Brain pericyte (primary cell): ENCODE results near the gene IL5RA.

Source experiments
- DNase-seq: peaks from one replicate; pipeline ENCODE4 v3.0.0-alpha.2; 2012; ENCODE audit warnings: low read depth, low spot score

The IL5RA gene

DNA sequence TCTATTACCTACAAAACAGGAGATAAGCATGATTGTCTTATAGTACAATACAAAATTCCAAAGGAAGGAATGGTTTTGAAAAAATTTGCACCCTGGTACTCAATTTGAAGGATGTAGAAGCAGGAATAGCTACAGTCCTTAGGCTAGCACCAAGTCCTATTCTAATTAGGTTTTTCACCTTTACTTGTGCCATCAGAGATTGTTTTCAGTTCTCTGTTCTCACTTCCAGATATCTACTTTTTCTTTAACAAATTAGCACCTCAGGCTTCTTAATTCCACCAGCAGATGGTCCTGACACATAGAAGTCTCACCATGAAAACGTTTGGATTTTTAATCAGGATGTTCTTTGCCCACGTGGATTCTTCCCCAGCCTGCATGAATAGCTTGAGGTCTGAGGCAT is 43.8 kb downstream of the IL5RA start:
- DNase-seq, result no peak

GRCh38 chr3:3065876-3066275 is 44.3 kb downstream of the IL5RA start:
- DNase-seq, result no peak

DNA sequence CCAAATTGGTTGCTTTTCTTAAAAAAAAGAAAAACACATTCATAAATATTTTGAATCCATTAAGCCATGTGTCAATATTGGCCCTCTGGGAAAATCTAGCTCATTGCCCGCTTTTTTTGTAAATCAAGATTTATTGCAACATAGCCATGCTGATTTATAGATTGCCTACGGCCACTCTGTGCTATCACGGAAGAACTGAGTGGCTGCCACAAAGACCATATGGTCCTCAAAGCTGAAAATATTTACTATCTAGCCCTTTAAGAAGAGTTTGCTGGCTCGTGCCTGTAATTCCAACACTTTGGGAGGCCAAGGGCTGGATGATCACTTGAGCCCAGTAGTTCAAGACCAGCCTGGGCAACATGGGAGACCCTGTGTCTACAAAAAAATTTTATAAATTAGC is 45.9 kb downstream of the IL5RA start:
- no peak for DNase-seq

DNA sequence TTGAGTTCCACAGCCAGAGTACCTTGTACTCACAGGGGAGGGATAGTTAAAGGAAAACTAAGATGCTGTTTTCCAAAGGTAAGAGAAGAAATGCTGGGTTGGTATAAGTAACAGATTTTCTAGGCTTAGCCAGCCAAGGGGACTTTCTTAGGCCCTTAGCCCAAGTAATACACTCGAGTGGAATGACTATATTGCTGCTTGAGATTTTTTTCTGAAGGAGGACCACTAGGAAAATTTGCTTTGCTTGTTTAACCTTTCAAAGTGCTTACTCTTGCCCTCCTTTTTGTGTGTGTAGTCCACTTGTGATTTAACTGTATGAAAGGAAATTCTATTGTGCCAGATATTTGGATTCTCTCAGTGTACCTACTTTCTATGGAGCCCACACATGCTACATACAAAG is 50.5 kb downstream of the IL5RA start:
- DNase-seq, result no peak

GRCh38 chr3:3053974-3054373 is 56.2 kb downstream of the IL5RA start:
- DNase-seq, result no peak

GRCh38 chr3:3038201-3038991 is 71.8 kb downstream of the IL5RA start:
- no peak for DNase-seq

DNA sequence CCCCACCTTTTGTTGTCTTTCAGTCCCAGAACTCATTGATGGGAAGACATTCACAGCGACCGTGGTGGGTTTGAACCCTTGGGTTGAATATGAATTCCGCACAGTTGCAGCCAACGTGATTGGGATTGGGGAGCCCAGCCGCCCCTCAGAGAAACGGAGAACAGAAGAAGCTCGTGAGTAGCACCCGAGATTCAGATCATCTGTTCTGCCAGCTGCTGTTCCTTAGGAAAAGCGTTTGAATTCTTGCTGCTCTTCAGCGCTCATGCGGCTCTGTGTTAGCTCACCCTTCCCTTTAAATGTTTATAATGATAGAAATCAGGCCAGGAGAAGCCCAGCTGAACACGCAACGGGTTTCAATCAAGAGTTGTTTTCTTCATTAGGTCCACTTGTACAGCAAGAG is 73.0 kb downstream of the IL5RA start:
- no peak for DNase-seq

- no peak for DNase-seq
These were observed 78.8 kb downstream of the IL5RA start for GRCh38 chr3:3031326-3031725.

- no peak for DNase-seq
These were observed 82.1 kb downstream of the IL5RA start for GRCh38 chr3:3027976-3028567.

- no peak for DNase-seq
These were observed 86.9 kb downstream of the IL5RA start for GRCh38 chr3:3023111-3023745.

DNA sequence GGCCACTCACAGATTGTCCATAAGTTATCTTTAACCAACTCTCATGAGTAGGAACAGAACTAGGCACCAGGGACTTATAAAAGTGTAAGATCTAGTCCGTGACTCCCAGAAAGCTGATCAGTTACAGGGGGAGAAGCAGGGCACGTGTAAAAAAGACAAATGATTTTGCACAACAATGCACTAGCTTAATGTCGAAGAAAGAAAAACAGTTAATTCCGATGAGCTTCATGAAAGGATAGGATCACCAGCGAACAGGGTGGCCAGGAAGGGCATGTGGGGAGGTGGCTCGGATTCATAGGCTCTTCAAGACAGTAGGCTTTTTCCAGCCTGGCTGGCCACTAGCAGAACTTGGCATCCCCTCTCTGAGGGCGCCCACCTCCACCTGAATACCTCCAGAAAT is 90.0 kb downstream of the IL5RA start:
- no peak for DNase-seq
